Kasumi-1 (cell line): Measurements from ENCODE around the gene CHD2.
"Not testable (repeated sequence)": the region's sequence is repeated elsewhere in the genome, so short reads cannot be mapped to it uniquely, and the experiment has no call there.

ENCODE experiments used
- DNase-seq, 2 experiments: peaks; one replicate each; lab custom pipeline; 2025; lab: John Stamatoyannopoulos, UW

Gene CHD2

DNA sequence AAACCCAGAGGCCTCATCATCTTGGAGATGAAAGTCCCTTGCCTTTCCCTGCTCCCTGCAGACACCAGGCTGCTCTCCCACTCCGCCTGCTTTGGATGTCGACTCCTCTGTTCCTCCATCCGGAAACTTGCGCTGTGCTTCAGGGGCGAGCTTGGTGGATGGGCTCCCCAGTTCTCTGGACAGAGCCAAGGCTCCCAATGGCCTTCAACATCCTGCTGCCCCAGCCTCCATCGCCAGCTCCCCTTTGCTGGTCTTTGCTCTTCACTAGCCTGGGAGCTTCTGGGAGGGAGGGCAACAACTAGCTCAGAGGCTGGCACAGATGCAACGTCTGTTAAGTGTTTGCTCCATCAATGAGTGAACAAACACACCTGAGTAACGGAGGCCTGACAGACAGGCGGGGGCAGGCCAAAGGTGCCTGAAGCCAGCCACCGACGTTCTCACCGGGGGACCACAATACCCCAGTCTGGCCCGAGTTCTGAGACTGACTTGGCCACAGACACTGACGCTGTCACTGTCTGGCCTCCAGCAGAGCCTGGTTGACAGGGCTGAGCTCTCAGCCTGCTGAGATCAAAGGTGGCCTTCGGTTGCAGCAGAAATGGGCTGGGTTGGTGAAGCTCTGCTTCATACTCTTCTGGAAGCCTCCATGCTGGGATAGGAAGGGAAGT, 149.9 kb downstream of the CHD2 start:
- DNase-seq = no peak

DNA sequence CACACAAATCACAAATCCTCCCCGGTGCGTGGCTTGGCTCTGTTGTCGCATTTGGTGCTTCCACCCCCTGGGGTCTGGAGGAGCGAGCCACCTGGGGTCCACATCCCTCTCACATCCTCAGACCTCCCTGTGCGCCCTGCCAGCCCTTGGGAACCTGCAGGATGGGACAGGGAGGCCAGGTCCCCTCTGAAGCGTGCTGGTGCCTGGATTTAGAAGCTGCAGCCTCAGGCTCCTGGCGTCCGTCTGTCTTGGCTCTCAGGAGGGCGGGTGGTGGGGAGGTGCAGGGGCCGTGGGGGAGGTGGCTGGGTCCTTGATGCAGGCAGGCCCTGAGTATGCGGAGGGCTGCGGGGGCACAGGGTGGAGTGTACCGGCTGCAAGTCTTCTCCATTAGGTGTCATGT, 150.5 kb downstream of the CHD2 start:
- no peak for DNase-seq

DNA sequence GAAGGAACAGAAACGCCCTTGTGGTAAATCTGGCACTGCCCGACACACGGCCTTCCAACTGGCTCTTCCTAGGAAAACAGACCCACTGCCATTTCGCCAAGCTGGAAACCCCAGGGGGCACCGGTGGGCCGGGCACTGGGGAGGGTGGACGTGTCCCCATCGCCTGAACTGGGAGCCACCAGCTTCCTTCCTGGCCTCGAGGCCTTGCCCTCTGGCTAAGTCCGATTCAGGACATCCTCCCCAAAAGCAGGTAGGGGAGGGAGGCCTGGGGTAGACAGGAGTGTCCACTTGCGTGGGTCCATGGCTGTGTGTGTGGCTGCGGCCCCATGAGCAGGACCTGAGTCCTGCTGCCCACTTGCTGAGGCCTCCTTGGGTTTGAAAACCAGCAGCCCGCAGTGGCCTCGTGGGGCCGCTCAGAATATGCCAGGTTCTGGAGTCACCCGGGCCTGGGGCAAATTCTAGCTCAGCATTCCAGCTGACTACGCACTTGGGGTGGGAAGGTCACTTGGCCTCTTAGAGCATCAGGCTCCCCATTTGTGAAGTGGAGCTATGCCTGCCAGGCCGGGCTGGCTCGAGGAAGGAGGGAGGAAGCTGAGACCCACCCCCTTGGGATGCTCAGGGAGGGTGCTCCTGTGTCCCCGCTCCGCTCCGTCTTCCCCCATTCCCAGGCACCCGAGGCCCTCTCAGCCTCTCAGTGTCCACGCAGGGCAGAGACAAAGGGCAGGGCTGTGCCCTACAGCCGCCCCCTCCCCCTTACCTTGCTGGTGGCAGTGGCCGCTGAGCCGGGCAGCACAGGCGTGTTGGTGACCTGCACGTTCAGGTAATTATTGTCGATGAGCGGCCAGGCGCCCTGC, 151.3 kb downstream of the CHD2 start:
- no peak for DNase-seq

DNA sequence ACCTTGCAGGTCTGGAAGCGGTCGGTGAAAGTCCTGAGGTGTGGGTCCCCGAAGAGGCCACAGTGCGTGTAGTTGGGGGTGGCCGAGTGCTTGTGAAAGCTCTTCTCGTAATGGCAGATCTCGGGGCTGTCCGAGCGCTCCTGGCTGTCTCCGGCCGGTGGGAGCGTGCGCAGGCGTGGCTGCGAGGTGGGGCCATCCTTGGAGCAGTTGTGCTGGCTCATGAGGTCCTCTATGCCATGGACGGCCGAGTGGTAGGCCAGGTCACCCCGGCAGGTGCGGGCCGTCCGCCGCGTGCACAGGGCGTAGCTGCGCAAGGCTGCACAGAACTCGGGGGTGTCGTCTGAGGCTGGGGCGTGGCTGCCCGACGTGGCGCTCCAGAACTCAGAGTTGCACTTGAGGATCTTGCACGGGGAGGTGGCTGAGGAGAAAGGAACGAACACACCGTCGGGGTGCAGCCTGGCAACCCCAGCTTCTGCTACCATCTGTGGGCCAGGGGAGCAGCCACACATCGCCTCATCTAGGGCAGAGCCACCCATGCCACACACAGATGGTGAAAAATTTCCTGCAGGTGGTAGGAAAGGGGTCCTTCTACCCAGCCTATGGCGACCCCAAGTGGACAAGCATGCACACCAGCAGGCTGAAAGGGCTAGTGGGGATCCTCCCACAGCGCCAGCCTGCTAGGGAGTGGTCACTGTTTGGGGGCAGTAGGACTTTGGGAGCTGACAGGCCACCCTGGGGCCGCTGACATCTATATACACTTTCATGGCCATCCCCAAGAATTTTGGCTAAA, 152.2 kb downstream of the CHD2 start:
- DNase-seq = peak in 1 of 2 experiments; percentile 37

DNA sequence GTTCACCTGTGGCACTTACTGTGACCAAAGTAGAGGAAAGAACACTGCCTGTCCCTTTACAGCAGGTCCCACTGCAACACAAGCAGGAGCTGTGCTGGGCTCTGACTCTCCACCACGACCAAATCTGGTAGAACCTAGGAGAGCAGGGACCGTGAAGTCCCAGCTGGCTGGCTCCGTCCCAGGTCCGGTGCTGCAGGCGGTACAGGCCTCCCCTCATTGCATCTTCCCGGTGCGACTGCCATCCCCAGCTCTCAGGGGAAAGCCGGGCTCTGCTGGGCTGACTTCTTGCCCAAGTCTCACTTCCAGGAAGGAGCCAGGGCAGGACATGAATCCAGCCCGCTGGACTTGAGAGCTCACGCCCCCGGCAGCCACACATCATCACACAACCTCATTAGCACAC, 155.1 kb downstream of the CHD2 start:
- DNase-seq = no peak

DNA sequence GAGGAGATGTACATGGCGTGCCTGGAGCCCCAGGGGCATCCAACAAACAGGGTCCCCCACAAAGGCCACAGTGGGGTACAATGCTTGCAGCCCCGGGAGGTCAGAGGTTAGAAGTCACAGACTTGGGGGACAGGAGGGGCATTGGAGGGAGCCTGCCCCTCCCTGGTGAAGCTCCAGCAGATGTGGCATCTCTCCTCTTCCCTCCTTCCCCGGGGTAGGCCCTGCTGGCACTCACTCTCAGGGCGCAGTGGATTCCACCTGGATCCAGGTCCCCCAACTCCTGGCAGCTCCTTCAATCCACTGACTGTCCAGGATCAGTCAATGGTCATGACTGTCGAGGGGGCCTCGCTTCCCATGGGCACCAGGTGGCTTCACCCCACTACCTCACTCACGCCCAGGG, 156.7 kb downstream of the CHD2 start:
- DNase-seq = no peak

DNA sequence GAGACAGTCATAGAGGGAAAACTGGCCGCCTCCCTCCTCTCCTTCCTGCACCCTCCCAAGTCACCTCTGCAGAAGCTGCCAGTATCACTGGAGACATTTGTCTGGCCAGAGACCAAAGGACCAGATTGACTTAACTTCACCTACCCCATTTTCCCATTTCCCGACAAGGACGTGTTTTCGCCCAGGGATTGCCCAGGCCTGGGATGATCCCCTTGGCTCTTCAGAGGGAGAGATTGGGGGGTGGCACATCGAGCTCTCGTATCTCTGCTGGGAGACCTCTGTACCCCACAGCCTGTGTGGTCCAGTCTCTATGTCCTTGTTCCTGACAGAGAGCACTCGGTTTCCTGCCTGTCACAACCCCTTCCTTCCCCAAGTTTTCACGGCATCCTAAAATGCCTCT, 157.5 kb downstream of the CHD2 start:
- DNase-seq = no peak

DNA sequence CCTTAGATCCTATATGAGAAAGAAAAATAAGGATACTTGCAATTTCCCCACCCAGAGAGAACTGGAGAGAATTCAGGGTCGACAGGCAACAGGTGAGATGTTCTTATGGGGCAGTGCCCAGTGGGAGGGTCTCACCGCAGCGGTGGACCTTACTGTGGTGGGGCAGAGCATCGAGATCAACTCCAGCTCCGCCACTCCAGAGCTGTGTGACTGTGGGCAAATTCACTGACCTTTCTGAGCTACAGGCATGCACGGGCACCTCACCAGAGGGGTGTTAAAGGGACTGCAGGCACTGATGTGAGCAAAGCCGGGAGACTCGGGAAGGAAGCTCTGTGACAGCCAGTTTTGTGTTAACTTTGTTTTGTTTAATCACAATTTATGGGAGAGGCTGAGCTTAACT, 158.0 kb downstream of the CHD2 start:
- no peak for DNase-seq

- DNase-seq = no peak
Measured at GRCh38 chr15:93058904-93059427, 158.8 kb downstream of the CHD2 start.

DNA sequence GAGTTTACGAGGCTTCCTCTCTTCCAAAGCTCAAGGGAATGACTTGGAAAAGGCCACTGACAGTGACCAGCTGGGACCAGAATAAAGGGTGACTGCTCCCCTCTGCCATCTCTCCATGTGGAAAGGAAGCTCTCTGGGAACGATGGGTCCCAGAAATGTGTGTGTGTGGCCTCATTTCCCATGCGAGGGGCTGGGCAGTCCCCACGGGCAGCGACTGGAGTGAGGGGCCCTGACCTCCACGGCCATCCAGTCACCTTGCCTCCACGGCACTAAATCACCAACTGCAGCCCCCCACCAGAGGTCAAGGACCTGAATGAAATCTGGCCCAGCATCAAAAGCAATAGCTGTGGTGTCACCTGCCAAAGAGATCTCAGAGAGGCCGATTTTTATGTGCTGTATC, 159.3 kb downstream of the CHD2 start:
- DNase-seq = no peak

- DNase-seq = no peak
Measured at GRCh38 chr15:93060336-93061248, 160.5 kb downstream of the CHD2 start.

DNA sequence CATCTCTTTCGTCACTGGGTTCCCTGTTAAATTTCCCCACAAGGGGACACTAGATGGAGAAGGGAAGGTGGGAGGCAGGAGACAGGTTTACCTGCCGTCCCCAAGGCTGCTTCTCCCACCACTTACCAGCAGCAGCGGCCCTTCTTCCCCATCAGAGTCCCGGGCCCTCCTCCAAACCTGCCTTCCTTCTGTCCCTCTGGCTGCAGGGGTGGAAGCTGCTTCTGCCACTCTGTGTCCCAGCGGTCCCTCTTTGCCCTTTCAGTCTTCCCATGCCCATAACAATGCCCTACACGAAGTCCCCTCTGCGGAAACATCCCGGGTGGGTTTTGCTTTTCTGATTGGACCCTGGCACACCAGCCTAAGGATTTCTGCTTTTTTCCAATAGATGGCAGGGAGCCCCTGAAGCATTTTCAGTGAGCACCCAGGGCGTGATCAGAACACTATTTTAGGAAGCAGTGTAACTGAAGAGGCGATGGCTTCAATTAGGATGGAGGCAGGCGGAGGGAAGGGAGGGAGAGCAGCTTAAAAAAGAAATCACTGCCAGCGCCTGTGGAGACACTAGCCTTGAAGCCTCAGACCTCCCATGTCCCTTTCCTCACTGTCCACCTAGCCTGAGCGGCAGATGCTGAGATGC, 162.6 kb downstream of the CHD2 start:
- DNase-seq = not testable (repeated sequence)

GRCh38 chr15:93063262-93063671, 163.1 kb downstream of the CHD2 start:
- no peak for DNase-seq

GRCh38 chr15:93063796-93064690, 163.9 kb downstream of the CHD2 start:
- DNase-seq = no peak

- no peak for DNase-seq
Measured at GRCh38 chr15:93065641-93066045, 165.5 kb downstream of the CHD2 start.

DNA sequence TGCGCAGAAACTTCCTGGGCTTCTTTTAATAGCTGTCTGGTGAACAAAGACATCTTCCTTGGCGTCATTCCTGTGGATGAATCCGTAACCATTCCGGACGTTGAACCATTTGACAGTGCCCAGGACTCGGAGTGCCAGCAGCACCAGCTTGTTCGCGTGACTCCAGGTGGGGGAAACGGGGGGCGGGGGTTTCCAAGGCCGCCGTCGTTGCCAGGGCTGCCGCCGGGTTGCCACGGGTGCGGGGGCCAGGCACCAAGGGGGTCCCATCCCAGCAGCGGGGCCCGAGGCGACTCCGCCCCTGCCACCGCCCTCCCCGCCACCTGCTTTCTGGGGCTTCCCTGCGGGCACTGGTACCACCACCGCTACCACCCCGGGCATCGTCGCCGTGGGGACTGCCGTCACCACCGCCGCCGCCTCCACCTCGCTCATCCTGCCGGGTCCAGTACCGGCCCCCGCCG, 166.1 kb downstream of the CHD2 start:
- no peak for DNase-seq

GRCh38 chr15:93066834-93067648, 166.9 kb downstream of the CHD2 start:
- no peak for DNase-seq

DNA sequence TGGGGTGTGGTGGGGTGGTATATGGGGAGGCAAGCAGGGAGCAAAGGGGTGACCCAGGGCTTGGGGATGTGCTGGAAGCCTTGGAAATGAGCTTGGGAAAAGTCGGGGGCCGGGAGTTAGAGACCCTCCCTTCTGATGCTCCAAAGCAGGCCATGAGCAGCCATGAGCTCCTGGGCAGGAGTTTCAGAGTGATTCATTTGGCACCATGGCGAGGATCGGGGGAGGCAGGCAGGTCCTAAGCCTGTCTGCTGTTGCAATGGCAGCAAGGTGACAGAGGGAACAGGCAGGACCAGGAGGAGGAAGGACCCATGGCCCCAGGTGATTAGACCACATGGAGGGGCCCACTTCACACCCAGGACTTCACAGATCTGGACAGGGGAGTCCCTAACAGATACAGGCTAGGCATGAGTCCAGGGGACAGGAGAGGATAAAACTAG, 167.5 kb downstream of the CHD2 start:
- no peak for DNase-seq
